GM12874 (cell line): Measurements from ENCODE around the gene BACE2.

Experiments used
- TF ChIP-seq, protein P1 (sequence below): IDR thresholded peaks from 2 replicates; pipeline ENCODE4 v1.5.1; 2011; ENCODE audit warnings: low read depth, mild to moderate bottlenecking, control low read depth, low read length, moderate library complexity; ENCODE audit not compliant: insufficient read depth

BACE2 gene

GRCh38 chr21:41199123-41199522 is 31.2 kb downstream of the BACE2 start:
- TF ChIP-seq, protein P1, sequence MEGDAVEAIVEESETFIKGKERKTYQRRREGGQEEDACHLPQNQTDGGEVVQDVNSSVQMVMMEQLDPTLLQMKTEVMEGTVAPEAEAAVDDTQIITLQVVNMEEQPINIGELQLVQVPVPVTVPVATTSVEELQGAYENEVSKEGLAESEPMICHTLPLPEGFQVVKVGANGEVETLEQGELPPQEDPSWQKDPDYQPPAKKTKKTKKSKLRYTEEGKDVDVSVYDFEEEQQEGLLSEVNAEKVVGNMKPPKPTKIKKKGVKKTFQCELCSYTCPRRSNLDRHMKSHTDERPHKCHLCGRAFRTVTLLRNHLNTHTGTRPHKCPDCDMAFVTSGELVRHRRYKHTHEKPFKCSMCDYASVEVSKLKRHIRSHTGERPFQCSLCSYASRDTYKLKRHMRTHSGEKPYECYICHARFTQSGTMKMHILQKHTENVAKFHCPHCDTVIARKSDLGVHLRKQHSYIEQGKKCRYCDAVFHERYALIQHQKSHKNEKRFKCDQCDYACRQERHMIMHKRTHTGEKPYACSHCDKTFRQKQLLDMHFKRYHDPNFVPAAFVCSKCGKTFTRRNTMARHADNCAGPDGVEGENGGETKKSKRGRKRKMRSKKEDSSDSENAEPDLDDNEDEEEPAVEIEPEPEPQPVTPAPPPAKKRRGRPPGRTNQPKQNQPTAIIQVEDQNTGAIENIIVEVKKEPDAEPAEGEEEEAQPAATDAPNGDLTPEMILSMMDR, result no peak

GRCh38 chr21:41199588-41199987 is 31.6 kb downstream of the BACE2 start:
- TF ChIP-seq, protein P1, result no peak

DNA sequence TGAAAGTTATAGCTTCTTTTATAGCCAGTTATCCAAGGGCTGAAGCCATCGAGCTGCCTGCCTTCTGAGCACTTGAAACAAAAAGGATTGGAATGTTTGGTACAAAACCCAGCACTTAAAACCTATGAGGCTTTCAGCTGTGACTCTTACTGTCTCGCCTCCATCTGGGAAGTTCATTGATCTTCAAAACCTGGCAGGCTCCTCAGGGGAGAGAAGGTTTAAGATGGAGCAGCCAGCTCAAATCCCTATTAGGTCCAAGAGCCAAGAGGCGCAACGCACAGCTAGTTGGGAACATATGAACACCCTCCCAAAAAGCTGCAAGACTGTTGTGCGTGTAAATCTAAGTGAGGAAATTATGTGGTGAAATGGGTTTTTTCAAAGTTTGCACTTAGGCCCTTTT is 33.4 kb downstream of the BACE2 start:
- TF ChIP-seq, protein P1, result no peak

- TF ChIP-seq, protein P1, result no peak
These were observed 36.8 kb downstream of the BACE2 start for GRCh38 chr21:41204736-41205135.

DNA sequence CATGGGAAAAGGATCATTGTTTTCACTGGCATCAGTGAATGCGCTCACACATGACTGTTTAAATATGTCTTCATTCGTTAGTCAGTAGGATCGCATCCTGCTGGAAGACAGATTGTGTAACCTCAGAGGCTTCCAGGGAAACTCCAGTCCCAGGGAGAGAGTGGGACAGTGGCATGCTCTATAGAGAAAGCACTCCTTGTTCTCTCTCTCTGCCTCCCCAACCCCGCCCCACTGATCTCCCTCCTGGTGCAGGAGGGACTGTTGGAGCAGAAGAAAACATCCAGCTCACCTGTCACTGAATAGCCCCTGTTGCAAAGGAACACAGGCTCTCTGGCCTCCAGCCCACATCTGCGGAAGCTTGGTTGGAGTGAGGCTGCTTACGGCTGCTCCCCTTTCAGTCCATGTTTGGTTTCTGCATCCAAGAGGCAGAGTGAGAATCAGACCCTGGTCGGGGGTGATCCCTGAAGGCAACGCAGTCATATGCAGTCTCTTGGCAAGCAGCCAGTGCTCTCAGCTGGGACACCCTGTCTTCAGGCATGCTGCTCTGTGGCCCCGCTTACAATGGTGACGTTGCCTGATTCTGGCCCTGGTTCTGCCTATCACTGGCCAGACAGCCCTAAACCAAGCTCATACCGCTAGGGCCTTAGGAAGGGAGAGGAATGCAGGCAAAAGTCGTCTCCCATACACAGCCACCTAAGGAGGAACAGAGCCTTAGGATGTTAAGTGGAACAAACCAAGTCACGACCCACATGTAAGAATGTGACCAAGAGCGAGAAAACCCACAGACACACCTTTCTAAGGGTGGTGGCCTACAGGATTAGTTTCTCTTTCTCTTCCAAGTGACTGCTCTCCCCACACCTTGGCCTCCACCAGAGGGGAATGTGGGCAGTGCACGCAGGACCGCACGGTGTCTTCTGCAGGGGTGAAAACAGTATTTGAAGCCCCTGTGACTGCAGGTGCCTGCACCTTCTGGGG is 39.7 kb downstream of the BACE2 start:
- TF ChIP-seq, protein P1, result no peak

DNA sequence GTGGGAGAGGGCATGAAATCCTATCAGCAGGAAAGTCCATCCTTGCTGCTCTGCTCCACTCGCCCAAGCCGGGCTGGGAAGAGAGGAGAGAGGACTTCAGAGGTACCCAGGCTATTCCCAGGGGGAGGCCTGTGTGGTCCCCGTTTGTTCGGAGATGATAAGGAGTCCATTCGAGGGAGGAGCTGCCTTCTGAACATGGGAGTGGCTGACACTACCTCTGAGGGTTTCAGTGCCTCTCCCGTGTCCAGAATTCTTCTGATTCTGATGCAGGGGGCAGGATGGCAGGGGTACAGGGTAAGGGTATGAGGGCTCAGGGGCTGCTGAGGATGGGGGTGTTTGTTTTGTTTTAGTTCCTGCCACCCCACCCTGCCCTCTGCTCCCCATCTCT is 40.4 kb downstream of the BACE2 start:
- TF ChIP-seq, protein P1, result no peak

DNA sequence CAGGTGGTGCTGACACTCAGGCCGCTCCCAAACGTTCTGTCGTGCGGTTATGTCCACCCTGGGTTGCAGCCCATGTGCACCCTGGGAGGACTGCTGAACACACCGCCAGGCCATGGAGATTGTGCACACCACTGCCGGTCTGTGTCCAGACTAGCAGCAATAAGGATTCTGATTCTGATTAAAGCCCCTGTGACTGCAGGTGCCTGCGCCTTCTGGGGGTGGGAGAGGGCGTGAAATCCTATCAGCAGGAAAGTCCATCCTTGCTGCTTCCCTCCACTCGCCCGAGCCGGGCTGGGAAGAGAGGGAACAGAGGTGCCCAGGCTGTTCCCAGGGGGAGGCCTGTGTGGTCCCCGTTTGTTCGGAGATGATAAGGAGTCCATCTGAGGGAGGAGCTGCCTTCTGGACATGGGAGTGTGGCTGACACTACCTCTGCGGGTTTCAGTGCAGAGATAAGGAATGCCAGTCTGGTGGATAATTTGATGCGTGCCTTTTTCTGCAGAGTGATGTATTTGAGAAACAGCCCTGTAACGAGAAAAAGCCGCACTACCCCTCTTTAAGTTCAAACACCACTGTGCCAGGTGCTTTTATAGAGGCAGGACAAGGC is 41.2 kb downstream of the BACE2 start:
- TF ChIP-seq, protein P1, result no peak
